Fibroblast of the aortic adventitia (primary cell): ENCODE measurements around the gene CCDC8. TPM values are rescaled to one million over a fixed set of nuclear protein-coding genes. Genes with fewer than 3 reads are reported as not detected.
"Not testable (repeated sequence)": the region's sequence is repeated elsewhere in the genome, so short reads cannot be mapped to it uniquely, and the experiment has no call there.

Experiments used
- DNase-seq: peaks from one replicate; pipeline ENCODE4 v3.0.0-alpha.2; 2010; ENCODE audit warnings: low read depth
- H3K4me3 ChIP-seq: 2 replicates; pipeline ENCODE4 v1.5.1; 2011; ENCODE audit warnings: low read depth, mild to moderate bottlenecking, control low read depth, low read length, moderate library complexity
- CTCF ChIP-seq: IDR thresholded peaks from 2 replicates; pipeline ENCODE4 v1.5.1; 2011; ENCODE audit warnings: mild to moderate bottlenecking, low read length, control low read depth, inconsistent platforms; ENCODE audit not compliant: insufficient read depth
- total RNA-seq: library from RNA; depleted of rRNA; stranded (reverse); fragments of >200 nt; gene quantifications from 2 replicates; pipeline ENCODE4 v1.2.3, GENCODE V29; 2012; ENCODE audit warnings: low replicate concordance

The CCDC8 gene
- total RNA-seq, 1 donor, result 8.5 TPM

GRCh38 chr19:46447006-46447405 lies 33.6 kb upstream of the CCDC8 start:
- TF ChIP-seq CTCF, result no peak
- no peak overlapping the region for H3K4me3 ChIP-seq
- DNase-seq, result no peak

- DNase-seq, result no peak
- no peak for TF ChIP-seq CTCF
- H3K4me3 ChIP-seq, result no peak overlapping the region
Observed at GRCh38 chr19:46446021-46446420, 32.7 kb upstream of the CCDC8 start.

GRCh38 chr19:46442808-46443450 lies 29.6 kb upstream of the CCDC8 start:
- DNase-seq, result peak; percentile 84
- TF ChIP-seq CTCF, result no peak
- H3K4me3 ChIP-seq, result no peak overlapping the region

DNA sequence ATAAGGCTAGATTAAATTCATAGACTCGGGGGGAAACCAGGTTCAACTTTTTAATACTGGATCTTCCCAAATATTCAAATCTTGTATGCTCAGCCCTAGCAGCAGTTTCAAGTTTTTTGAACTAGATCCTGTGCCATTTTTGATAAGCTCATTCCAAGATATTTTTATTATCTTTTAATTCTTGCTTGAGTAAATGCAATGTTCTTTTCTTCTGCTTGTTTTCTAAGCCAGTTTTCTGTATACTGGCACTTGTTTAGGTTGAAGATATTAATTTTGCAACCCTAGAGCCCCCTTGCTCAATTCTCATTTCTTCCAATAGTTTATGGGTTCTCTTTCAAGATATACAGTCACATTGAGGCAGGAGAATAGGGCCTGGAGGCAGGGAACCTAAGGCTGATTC lies 28.5 kb upstream of the CCDC8 start:
- TF ChIP-seq CTCF, result no peak
- peak; percentile 85 for DNase-seq
- no peak overlapping the region for H3K4me3 ChIP-seq

GRCh38 chr19:46435689-46436088 lies 22.3 kb upstream of the CCDC8 start:
- H3K4me3 ChIP-seq, DNase-seq: not testable (repeated sequence)

- H3K4me3 ChIP-seq, result no peak overlapping the region
- no peak for TF ChIP-seq CTCF
- DNase-seq, result no peak
Observed at GRCh38 chr19:46435009-46435408, 21.6 kb upstream of the CCDC8 start.

- DNase-seq, H3K4me3 ChIP-seq: not testable (repeated sequence)
Observed at GRCh38 chr19:46433470-46433869, 20.1 kb upstream of the CCDC8 start.

- no peak for DNase-seq
- no peak for TF ChIP-seq CTCF
- H3K4me3 ChIP-seq, result no peak overlapping the region
Observed at GRCh38 chr19:46431824-46432223, 18.5 kb upstream of the CCDC8 start.
